G401 (cell line): Measurements from ENCODE around the gene LMO1. TPM values are rescaled to one million over a fixed set of nuclear protein-coding genes. Genes with fewer than 3 reads are reported as not detected.

ENCODE experiments used
- DNase-seq: peaks from one replicate; pipeline ENCODE4 v3.0.0-alpha.2; 2015; ENCODE audit warnings: low spot score
- in situ Hi-C: cut with HindIII; loops from 2 replicates; pipeline ENCODE4 v1.10.0; 2016; ENCODE audit warnings: low sequenced_read_pairs, mixed read lengths
- total RNA-seq: library from RNA; depleted of rRNA; stranded (reverse); fragments of >200 nt; shearing (Covaris generic); gene quantifications from 2 replicates; pipeline ENCODE4 v1.2.3, GENCODE V29; 2014

LMO1 gene
- total RNA-seq, 1 experiment from 2014 or later = not detected

DNA sequence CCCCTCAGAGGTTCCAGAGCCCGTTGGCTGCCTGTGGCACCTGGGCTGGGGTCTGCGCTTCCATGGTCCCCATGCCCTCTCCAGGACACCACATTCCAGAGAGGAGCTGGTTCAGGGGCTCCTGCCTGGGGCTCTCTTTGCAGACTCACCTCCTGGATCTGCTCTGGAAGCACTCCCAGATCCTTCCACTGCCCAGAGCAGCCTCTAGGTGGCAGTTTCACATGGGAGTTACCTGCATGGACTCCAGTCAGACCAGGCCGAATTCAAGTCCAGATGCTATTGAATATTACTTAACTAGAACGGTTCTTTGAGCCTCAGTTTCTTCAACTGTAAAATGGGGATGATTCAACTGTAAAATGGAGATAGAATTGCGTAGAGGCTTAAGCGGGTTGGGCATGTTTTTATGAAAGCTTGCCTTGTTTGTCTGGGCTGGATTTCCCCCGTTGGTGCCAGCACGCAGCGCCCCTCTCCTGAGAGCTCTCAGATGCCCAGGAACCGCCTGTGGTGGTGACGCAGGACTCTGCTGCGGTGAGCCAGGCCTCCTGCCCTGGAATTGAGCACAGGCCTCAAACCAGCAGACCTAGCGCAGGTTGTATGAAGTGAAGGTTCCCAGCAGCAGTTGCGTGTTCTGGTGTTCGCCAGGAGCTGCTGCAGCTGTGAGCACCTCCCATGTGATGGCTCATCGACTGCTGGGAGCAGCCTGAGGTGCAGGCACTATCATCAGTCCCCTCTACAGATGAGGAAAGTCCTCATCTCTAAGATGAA is 44.2 kb downstream of the LMO1 start:
- in situ Hi-C loops = no loop called here
- DNase-seq = peak; percentile 72

DNA sequence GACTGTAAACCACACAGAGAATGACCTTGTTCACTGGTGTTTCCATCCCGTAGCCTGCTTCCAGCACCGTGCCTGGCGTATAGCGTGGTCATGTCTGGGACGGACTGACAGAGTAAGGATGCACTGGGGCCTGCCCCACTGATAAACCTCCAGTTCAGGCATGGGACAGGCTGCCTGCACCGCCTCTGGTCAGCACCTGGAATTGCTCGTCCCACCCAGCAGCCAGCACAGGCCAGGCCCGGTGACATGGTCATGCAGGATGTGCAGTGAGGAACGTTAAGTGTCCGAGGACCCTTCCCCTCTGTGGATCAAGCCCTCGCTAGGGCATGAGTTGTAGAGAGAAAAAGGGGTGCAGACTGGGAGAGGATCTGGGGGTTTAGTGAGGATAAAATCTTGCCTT is 44.8 kb downstream of the LMO1 start:
- in situ Hi-C loops = no loop called here
- no peak for DNase-seq

- no peak for DNase-seq
- in situ Hi-C loops = no loop called here
Measured at GRCh38 chr11:8218409-8218808, 45.3 kb downstream of the LMO1 start.

GRCh38 chr11:8217926-8218325 is 45.8 kb downstream of the LMO1 start:
- in situ Hi-C loops = no loop called here
- DNase-seq = no peak

- DNase-seq = no peak
- in situ Hi-C loops = no loop called here
Measured at GRCh38 chr11:8217136-8217535, 46.5 kb downstream of the LMO1 start.

DNA sequence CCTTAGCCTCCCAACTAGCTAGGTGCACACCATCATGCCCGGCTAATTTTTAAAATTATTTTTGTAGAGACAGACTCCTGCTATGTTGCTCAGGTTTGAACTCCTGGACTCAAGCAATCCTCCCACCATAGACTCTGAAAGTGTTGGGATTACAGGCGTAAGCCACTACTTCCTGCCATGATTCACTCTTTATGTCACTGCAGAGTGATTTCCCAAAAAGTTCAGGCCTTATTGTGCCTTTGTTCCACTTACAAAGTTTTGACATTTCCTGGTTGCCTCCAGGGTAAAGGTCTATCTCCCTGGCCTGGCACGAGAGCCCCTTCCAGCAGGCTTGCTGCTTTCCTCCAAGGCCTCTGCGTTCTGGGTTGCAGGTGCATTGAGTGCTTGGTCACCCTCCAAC is 50.3 kb downstream of the LMO1 start:
- DNase-seq = no peak
- in situ Hi-C loops = no loop called here

DNA sequence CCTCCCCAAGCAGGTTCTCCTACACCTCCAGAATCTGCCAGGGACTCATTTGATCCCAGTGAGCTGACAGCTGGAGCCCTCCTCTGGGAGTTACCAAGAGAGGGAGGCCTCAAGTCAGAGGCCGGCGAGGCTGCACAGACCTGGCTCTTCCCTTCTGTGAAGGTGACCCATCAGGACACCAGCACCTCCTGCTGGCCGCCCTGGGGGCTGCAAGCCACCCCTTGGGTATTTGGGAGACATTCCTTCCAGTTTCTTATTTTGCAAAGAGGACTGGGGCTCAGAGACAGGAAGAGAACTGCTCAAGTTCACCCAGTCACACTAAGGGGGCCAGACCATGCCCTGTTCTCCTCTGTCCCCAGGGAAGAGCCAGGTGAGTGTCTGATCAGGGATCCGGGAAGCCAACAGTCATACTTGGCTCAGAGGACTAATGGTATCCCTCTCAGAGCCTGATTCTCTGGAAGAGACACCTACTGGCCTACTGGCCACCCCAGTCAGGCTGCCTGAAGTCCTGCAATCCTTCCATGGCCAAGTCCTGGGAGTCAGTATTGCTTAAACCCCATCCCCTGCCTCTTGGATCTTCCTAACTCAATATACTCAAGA is 54.4 kb downstream of the LMO1 start:
- DNase-seq = no peak
- in situ Hi-C loops = no loop called here

DNA sequence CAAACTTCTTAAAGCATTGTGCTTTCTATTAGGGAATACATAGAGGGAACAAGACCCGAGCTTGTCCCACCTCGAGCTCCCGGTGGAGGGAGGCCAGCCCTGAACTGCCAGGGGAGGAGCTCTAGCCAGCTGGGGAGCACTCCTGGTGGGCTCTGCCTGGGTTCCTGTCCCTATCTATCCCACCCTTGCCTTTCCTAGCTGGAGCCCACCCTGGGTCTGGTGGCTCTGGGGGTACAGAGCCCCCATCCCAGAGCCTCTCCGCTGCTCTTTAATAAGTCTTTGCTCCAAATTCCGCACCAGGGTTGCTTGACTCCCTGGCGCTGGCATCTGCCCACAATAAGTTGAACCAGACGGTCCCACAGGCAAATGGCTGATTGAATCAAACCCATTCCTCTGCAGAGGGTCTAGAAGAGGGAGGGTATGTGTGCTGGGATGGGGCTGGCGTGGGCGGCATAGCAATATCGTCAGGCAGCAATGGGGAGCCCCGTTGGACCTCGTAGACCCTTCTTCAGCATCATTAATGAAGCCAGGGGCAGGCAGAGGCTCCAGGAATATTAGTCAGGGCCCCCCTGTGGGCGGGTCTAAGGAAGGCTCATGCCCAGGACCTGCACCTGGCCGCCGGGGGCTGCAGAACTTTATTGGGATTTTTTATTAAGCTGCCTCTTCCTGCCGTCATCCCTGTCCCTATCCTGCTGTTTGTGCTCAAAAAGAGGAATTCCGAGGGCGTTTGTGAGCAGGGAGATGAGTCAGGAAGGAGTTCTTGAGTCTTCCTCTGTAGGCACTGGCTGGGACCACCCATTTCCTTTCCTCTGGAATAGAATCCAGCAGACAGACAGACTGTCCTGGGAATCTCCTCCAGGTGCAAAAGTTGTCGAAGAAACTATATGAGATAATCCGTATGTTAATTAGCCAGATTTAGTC is 56.3 kb downstream of the LMO1 start:
- in situ Hi-C loops = no loop called here
- no peak for DNase-seq

- in situ Hi-C loops = no loop called here
- peak; percentile 21 for DNase-seq
Measured at GRCh38 chr11:8206251-8207079, 57.2 kb downstream of the LMO1 start.

DNA sequence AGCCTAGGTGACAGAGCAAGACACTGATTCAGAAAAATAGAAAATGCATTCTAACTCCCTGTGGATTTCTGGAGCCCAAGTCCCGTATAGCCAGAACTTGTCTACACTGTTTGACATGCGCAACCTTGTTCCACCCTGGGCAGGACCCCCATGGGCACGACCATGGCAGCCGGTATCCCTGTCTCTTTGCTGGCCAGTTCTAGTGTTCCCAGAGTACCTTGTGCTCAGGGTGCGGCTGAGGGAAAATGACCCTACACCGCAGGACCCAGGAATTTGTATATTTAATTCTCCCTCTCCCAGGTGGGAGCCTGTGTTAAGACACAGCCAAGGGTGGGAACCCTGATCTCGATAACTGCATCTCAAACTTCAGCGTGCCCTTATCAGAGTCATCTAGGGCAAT is 58.1 kb downstream of the LMO1 start:
- in situ Hi-C loops = no loop called here
- DNase-seq = no peak

DNA sequence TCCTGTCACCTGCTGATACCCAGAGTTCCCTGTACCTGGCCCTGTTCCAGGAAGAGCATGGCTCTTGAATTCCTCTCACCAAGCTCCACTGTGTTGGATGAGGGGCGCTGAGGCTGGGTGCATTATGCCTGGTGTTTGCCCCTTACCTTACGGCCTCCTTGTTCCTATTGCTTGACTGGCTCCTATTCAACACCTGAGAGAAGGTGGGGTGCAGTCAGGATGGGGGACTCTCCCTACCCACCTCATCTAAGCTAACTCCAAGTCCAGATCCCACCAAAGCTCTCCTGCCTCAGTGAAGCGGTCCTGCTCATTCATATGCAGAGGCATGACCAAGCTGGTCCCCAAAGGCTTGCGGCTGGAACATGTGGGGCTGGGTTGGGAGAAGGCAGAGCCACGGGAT is 59.1 kb downstream of the LMO1 start:
- no peak for DNase-seq
- in situ Hi-C loops = no loop called here

DNA sequence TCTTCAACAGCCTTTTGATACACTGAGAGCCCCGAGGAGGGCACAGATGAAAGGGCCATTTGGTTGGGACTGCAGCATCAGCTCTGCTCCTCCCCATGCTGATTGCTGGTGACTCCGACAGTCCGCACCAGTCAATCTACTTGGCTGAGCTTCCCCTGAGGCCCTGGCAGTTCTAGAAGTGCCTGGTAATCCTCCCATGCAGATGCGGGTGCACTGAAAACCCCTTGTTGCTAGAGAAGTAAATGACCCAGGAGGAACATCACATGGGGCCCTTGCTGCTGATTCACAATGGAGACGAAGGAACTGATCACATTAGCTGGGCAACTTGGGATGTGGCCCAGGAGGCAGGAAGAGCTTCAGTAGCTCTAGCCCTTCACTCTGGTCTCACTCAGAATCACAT is 59.7 kb downstream of the LMO1 start:
- no peak for DNase-seq
- in situ Hi-C loops = no loop called here

DNA sequence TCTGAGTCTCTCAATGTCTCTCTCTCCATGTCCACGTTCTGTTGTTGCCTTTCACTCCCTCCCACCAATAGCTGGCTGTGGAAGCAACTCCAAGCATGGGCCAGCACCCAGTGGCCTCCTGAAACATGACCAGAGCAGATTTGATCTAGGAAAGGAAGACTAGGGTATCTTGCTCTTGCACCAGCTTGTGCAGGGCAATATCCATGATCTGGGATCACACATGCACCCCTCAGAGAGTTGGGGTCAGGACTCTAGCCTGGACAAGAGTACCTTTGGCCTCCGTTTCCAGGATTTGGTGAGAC is 60.3 kb downstream of the LMO1 start:
- no peak for DNase-seq
- in situ Hi-C loops = no loop called here

DNA sequence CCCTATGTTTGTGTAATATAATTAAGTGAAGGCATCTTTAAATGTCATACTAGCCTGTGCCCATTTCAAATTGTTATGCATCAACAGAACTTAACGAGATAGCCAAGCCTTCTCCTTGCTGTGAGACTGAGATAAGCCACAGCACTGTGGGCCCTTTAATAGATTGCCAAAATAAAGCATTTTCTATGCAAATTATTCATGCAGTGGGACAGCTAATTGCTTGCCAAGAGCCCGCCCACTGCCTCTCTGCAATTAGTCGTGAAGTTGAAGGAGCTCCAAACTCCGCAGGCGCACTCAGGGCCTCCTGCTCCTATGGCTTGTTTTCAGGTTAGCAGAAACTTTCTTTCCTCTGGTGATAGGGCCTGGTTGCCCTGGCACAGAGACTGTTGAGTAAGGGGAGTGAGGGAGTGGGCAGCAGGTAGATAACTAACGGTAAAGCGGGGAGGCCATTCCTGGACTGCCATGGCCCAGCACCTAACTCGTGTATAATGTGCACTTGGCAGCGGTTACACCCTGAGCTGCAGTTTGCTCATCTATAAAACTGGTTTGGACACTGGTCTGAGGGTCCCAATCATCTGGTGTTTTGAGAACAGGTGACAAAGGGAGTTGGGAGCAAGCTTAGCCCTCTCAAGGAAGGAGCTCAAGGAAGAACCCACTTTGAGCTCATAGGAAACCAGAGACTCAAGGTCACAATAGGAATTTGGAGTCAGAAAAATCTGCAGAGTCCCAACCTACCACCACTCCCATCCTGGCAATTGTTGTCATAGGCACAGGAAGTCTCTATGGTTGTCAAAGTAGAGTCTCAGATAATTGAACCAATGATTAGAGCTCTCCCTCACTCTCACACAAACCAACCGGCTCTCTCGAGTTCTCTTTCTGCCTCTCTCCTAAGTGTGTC is 60.9 kb downstream of the LMO1 start:
- in situ Hi-C loops = no loop called here
- DNase-seq = no peak

DNA sequence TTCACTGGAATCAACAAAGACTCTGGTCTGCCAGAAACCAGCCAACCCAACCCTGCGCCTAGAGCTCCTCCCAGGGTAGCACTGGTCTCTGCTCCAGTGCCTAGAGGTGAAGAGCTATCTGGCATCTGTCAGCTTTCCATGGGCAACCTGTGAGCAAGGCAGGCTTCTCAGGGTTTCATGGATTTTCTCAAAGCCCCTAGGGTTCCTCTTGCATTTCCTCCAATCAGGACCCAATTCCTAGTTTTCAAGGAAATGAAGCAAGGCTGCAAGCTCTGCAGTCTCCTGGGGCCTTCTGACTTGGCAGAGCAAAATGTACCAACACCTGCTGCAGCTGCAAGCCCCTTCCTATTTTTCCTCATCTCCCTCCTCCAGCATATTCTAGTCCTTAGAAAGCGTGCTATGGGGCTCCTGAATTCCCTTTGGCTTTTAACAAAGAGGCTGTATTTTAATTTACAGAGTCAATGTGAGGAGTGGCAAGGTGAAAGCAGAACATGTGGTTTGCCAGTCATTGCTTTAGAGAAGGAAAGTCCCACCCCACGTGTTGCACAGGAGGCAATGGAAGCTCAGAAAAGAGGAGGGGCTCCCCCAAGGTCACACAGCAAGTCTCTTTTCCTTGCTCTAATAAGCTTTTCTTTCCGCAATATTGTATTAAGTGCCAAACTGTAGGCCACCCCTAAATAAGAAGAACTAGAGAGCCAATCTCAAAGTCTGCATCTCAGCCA is 61.9 kb downstream of the LMO1 start:
- in situ Hi-C loops = no loop called here
- DNase-seq = no peak

DNA sequence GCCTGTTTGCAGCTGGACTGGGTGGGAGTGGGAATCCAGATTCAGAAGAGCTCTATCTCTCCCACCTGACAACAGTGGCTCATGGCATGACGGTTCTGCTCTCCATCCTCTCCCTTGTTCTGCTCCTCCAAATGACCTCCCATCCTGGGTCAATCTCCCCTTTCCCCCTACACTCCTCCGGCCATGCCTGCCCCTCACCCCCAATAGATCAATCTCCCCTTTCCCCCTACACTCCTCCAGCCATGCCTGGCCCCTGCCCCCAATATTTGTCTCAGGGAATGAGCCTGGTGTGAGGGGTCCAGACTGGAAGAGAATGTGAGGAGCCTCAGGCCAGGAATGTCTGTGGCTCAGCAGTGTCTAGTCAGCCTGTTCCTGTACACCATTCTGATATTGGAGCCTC is 64.0 kb downstream of the LMO1 start:
- no peak for DNase-seq
- in situ Hi-C loops = no loop called here

DNA sequence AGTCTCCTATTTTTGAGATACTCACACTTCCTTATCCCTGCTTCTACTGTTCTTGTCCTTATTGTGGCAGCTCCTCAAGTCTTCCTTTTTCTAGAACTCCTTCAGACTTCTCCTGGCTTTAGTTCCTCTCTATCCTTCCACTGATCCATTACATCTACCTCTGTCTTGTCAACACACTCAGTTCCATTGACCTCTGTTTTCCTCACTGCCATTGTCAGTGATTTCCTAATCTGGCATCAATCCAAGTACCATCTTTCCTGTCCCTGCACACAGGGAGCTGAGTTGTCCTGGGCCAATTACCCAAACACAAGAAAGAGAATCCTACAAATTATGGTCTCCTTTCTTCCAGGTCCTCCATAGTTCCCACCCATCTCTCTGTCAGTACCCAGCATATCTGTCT is 66.9 kb downstream of the LMO1 start:
- no peak for DNase-seq
- in situ Hi-C loops = no loop called here

GRCh38 chr11:8194956-8195355 is 68.7 kb downstream of the LMO1 start:
- in situ Hi-C loops = no loop called here
- no peak for DNase-seq
